Measurements from ENCODE around the gene GPR119.
"Not testable (repeated sequence)": the region's sequence is repeated elsewhere in the genome, so short reads cannot be mapped to it uniquely, and the experiment has no call there.

GRCh38 chrX:130352050-130352449 is 33.4 kb downstream of the GPR119 start:
- TF ChIP-seq POLR2A (IDR thresholded peaks at IDR 0.05; ENCODE audit: low read depth, low read length); POLR2AphosphoS5 (IDR thresholded peaks at IDR 0.05; ENCODE audit: low read depth, low read length); TAF1 (IDR thresholded peaks at IDR 0.05; ENCODE audit: borderline replicate concordance, low read depth, low read length): not testable (repeated sequence)

All from GM12892 (cell line).